HG03342 (cell line): Measurements from ENCODE around the gene AKAP3.

Experiments
- ATAC-seq: cut with Tn5 transposase; IDR thresholded peaks from one replicate; pipeline ENCODE4 v1.9.1; 2021; ENCODE audit warnings: mild to moderate bottlenecking, moderate library complexity; ENCODE audit not compliant: unreplicated experiment

Gene AKAP3

DNA sequence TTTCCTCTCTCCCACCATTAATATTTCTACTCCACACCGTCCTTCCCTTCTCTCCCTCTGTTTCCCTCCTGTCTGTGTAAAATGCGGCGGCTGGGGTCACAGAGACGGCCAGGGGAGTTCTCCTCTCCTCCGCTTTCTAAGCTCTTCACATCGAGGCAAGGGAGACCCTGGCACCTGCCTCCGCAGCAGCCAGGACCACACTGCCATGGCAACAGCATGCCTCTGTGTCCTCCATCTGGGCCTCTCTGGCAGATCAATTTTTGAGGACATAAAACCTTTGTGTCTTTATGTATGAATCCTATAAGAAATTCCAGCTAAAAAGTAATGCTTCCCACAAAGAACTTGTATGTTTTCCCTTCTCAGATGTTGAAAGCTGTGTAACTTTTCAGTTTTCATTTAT, 45.4 kb downstream of the AKAP3 start:
- no peak for ATAC-seq

DNA sequence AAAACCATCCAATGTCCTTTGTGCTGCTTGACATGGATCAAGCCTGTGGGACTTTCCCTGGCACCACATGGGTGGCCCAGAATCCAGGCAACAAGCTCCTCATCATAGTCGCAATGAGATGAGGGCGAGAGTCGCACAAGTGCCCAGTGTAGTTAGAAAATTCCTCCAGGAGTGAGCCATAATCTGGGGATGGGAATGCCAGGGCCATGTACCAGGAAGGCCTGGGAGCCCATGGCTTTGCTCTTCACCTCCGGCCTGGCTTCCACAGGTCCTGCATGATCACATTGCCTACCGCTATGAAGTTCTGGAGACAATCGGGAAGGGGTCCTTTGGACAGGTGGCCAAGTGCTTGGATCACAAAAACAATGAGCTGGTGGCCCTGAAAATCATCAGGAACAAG, 53.0 kb downstream of the AKAP3 start:
- ATAC-seq: no peak

DNA sequence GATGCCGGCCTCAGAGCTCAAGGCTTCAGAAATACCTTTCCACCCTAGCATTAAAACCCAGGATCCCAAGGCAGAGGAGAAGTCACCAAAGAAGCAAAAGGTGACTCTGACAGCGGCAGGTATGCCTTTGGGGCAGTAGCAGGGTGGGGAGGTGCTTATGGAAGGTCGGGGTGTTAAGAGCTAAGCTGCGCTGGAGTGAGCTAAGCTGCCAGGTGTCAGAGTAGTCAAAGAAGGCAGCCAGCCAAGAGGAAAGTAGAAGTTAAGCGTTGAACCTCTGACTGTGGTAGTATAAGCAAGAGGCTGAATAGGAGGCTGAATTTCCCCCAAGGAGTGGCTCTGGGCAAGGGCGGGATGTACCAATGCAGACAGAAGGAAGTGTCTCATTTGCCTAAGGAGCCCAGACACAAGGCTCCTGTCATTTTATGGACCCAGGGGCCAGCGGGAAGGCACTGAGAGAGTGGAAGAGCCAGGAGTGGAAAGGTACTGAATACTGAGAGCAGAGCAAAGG, 57.6 kb downstream of the AKAP3 start:
- ATAC-seq: no peak

DNA sequence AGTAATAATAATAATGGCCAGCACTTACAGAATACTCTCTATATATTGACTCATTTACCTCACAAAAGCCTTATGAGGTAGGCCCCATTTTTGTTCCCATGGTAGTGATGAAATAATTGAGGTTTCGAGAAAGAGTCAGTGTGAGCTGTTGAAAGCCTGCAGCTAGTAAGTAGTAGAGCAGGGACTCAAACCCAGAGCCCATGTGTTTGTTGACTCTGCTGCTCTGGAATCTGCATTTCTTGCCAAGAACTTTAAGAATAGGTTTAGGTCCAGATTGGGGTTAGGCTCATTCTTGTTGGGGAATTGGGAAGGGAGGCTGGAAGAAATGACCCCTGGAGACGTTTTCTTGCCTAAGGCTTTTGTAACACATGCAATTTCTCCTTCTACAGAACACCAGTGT, 58.9 kb downstream of the AKAP3 start:
- no peak for ATAC-seq

DNA sequence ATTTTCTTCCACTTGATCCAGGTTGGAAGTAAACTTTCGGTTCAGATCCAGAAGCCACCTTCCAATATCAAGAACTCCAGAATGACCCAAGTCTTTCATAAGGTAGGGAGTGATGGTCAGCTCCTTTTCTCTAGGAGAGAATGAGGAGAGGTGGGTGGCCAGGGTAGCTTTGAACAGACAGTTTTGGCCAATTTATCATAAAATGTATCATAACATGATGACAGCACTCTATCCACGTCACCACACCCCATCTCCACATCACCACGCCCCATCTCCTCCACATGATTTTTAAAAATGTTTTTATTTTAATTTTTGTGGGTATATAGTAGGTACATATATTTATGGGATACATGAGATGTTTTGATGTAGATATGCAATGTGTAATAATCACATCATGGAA, 59.9 kb downstream of the AKAP3 start:
- ATAC-seq: no peak

DNA sequence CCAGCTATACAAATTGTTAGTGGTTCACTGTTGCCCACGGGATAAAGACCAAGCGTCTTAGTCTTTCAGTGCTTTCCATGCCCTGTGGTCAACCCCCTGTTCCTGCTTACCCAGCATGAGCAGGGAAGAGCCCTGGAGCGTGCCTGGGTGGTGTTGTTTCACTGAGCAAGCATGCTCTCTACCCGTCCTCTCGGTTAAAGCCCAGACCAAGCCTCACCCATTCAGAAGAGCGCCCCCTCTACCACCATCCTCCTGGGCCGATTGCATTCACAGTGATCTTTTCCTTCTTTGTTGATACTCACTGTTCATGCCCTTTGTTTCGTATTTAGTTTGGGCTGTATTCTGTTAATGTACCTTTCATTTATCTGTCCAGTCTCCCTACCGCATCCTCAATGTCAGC, 61.7 kb downstream of the AKAP3 start:
- ATAC-seq: no peak

DNA sequence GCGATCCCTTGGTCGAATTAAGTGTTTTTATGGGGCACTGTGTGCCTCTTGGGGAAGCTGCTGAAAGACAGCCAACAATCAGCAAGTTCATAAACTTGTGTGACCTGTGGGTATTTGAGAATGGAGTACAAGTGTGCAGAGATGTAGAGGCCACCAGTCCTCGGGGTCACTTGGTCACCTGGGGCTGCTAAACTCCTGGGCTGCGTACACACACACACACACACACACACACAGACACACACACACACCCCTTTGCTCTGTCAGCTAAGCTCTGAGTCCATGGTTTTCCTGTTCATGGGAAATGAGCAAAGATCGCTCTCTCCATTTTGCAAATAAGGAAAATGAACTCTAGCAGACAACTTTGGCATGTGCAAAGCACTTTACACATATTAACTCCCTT, 62.4 kb downstream of the AKAP3 start:
- ATAC-seq: no peak

DNA sequence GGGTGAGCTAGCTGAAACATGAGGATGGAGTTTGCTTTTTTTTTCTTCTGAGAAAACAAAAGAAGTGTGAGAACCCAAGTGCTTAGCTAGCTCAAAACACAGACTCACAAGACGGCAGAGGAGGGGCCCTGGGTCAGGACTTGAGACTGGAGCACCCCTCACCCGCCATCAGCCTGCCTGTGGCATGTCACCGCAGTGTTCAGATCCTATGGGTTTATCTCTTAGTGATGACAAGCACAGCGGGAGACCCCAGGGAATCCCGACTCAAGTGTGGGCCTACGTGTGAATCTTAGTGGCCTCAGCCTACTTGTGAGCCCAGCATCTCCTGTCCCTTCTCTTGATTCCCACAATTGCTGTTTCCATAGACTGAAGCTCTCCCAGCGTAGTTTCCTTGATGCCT, 64.0 kb downstream of the AKAP3 start:
- ATAC-seq: no peak

DNA sequence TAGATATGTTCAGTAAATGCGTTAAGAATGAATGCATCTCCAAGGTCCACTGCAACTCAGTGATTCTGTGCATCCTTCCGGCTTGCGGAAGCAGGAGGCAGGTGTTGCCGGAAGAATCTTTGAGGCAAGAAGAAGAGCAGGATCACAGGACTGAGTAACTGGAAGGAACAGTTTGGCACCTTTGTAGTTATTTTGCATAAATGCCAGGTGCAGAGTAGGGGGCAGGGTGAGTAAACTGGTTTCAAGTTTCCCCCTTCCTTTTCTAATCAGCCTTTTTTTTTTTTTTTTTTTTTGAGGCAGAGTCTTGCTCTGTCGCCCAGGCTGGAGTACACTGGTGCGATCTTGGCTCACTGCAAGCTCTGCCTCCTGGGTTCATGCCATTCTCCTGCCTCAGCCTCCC, 64.6 kb downstream of the AKAP3 start:
- no peak for ATAC-seq

DNA sequence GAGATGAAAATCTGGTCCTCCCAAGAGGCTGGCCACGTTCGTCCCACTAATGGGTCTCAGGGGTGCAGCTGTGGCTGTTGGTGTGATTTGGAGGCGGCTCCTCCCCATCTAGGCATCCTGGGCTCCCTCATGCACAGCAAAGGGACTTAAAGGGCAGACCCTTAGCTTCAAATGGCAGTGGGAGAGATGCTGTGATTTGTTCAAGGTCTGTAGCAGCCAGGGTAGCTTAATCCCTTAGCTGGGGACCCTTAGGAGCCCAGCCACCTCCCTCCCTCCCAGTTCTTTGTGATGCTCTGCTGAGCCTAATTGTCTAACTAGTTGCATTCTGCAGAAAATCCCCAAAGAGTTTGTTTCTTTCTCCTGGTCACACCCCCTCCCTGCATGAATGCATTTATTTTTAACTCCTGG, 68.6 kb downstream of the AKAP3 start:
- ATAC-seq: no peak

DNA sequence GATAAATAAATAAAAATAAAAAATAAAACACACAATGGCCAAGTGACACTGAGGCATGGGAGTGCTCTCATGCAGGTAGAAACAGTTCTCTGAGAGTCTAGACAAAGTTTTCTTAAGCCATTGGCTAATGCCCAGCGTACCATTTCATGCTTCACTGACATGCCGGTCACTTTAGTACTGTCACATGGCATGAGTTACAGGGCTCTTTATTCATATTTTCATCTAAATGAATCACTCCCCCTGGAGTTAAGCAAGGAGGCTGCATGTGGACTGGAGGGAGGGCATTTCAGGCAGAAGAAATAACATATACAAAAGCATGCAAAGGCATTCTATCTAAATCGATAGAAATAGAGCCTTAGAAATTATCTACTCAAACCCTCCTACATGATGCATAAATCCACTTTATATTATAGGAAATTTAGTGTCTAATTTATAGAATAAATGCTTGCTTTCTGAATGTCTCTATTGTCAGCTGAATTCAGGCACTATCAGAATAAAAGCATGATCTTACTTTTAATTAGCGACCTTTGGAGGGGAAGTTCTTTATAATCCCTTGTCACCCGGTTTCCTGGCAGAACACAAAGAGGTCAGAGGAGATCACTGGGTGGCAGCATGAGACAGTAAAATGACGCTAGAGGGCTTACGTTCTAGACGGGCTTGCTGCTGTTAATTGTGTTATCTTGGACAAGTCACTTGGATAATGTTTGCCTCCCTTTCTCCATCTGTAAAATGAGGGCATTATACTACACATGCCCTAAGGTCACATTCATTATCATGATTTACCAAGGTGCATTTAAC, 69.3 kb downstream of the AKAP3 start:
- no peak for ATAC-seq

DNA sequence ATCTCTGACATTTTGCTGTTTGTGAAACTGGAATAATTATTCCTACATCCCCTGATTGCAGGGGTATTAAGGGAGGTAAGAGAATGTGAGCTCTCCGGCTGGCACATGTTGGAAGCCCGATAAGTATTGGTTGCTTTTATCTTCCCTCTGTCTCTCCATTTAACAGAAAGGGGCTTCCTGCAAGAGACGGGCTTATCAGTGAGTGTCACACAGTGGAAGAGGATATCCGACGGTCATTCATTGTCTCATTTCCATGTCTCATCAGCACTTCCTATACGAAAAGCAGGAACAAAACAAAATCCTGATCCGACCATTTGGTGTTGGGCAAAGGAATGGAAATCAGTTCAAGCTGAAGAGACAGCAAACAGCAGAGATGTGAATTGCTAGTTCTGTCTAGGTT, 76.2 kb downstream of the AKAP3 start:
- ATAC-seq: no peak

DNA sequence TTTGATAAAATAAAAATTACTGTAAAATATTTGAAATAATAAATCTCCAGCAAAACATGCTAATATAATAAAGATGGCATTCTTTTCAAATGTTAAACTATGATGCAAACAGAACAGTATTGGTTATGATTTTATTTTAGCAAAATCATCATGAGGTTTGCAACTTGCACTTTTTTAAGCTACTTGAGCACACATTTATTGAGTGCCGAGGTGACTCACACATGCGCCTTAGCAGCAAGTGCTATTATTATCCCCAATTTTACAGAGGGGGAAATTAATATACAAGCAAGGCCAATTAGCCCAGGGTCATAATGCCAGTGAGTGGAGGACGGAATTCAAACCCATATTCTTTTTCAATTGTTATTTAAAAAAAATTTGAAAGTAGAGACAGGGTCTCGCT, 79.6 kb downstream of the AKAP3 start:
- ATAC-seq: no peak

DNA sequence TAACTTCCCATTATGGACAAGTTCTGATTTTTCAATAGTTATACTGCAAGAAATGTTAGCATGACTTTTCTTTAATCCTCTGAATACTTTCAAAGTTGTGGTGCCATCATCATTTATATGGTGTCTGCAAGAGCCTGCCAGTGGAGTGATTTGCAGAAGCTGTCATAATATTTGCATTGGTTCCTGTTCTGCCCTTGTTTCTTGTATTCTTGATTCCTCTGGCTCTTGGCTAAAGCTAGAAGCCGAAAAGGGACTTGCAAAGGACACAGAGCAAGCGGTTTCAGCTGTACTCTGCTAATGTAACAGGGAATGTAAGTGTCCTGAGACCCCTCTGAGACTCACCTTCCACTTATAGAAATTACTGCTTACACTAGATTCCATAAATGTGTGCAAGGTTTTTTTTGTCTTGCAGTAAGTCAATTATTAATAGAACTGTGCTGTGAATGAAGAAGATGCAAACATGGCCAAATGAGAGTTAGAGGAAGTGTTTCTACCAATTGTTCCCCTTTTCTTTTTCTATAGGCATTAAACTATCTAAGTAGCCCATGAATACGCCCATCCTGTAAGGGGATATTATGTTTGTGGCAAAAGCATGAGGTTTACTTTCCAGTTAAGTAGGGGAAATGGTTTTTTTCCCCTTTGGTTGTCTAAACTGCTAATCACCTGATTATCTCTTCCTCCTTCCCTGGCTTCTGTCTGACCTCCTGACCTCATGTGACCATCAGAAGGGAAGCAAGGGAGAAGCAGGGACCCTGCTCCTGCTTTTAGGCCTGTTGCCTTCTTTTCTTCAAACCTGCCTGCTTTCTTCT, 81.6 kb downstream of the AKAP3 start:
- peak; percentile 52 for ATAC-seq

DNA sequence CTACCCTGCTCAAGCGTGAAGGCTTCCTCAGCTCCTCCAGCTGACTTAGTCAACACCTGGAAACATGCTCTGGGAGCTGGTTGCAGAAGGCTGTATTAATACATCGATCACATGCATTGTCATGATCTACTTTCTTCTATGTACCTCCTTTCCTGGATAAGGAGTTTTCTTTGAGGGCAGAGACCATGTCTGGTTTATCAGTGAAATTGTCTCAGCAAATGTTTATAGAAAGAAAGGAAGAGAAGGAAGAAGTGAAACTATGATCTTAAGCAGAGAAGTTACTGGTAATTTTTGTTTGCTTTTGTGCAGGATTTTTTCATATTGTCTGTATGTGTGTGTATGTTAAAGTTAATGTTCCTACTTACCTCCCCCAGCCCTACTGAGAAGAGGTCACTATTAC, 82.4 kb downstream of the AKAP3 start:
- no peak for ATAC-seq
